NCI-H187 (cell line): ENCODE data around the gene RAPGEF4.
"Not testable (repeated sequence)": the region's sequence is repeated elsewhere in the genome, so short reads cannot be mapped to it uniquely, and the experiment has no call there.

Experiments used
- DNase-seq, 2 experiments: peaks; one replicate each; lab custom pipeline; 2025; lab: John Stamatoyannopoulos, UW

Gene RAPGEF4

DNA sequence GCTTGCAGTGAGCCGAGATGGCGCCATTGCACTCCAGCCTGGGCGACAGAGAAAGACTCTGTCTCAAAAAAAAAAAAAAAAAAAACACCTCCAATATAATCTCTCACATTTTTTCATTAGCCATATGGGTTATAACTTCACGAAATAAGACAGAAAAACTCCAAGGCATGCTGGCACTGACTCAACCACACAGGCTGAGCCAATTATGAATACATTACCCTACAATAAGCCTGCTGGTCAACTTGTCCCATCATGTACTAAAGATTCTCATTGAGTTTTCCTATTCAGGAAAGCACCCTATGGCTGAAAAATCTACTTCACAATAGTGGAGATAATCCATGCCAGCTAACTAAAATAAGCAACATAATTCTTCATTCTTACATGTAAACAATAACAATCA is 327.2 kb downstream of the RAPGEF4 start:
- no peak for DNase-seq

DNA sequence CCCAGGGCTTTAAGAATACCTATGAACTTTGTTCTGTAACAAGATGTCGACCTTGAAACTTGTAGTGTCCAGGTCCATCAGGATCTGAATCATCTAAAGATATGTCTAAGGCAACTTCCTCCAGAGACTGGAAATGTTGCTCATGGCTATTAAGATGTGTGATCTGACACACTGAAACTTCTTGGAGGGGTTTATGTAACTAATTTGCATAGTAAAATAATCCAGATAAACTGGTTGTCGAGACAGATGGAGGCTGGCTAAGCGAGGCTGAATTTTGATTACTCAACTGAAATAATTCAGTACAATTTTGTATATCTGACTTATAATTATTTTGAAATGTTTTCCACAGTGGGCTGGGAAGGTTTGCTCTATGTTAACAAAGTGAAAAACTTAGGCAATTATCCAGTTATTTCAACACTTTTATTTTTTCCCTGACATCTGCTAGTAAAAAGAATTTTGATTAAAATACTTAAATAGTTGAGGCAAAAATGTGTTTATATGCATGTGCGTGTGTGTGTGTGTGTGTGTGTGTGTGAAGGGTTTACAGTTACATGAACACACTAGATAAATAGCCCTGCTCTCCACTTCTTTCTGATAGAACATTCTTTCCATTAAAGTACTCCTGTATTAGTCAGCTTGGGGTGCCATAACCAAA is 328.6 kb downstream of the RAPGEF4 start:
- no peak for DNase-seq

DNA sequence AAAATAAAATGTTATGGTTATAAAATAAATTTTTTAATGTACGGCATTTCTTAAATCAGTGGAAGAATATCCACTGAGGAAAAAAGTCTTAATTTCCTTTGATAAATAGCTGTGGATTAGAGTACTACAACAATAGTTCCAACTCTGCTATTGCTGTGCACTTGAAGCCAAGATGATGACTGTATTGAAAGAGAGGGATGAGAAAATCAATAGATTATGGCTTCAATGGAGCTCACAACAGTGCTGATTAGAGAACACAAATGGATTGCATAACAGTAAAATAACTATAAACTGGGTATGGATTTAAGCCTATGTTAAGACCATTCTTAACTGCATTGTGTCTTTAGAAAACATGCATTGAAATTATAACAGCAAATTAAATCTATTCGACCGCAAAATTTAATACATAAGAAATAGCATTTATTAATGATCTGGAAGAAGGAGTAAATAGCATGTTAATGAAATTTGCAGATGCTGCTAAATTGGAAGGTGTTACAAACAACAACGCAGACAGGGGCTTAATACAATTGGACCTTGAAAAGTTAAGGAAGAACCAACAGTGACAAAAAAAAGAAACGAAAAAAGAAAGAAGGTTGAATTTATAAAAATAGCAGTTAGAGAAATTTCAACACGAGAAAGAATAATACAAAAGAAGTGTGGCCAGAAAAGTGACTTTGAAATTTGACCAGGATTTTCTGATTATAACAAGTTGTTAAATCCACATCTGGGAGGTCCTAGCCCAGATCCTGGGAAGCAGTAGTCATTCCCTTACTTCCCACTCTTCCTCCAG is 331.4 kb downstream of the RAPGEF4 start:
- no peak for DNase-seq

DNA sequence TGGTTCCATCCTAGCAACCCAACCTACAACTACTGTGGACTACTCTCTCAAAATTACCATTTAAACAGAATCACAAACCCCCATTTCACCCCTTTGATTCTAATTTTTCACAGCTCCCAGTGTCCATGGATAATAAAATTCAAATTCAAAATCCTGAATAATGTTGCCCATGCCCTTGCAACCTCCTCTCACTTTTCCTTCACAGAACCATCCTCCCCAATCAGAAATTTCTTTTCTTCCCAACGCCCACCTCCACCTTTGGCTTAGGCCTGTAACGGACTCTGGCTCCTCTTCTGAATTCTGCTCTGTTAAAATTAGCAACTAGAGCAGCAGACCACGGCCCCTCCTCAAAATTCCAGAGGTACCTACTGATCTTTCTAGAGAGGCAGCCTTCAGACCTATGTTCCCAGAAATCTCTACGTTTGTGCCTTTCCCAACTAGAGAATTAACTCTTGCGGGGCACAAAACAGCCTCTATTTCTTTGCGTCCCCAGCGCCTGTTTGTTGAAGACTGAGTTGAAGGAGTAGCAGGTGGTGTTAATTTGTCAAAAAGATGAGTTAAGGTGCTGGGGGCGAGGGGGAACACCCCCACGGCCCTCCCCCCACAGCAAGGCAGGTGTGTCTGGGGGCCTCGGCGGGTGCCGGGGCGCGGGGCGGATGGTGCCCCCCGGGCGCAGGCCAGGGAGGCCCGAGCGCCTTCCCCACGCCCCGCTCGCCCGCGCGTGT is 339.6 kb downstream of the RAPGEF4 start:
- no peak for DNase-seq

DNA sequence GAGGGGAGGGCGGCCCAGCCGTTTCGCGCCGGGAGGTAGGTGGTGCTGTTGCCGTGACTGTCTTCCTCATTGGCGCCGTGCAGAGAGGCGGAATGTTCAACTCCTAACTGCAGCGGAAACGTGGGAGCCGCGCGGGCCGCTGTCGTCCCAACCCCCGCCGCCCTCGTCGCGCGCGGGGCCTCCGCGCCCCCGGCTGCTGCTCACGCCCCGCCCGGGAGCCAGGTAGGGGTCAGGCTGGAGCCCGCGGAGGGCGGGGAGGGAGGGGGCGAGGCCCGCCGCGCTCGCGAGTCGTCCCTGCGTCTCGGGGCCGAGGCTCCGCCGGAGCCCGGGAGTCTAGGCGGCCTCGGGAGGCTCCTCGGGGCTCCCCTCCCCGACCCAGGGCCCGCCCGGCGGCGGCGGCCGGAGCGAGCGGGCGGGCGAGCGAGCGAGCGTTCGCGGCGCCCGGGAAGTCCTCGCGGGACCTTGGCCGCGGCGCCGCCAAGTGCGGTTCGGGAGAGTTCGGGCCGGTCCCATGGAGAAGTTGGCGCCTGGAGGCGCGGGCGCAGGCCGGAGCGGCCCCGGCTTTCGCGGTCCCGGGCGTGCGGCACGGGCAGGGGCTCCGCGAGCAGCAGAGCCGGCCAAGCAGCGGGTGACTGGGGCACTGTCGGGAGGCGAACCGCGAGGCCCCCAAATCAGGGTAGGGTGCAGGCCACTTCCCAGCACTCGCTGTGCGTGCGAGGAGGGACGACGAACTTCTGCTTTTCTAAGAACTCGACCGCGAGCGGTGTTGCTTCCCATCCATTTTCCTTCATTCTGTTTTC is 340.3 kb downstream of the RAPGEF4 start, which contains the start of gene MAP3K20:
MAP3K20 (plus strand) TSS at position 66 of the 800 bp plus-strand sequence. CDS start 15,186 bp downstream, outside the sequence.
- peak in 1 of 2 experiments; percentile 6 for DNase-seq

DNA sequence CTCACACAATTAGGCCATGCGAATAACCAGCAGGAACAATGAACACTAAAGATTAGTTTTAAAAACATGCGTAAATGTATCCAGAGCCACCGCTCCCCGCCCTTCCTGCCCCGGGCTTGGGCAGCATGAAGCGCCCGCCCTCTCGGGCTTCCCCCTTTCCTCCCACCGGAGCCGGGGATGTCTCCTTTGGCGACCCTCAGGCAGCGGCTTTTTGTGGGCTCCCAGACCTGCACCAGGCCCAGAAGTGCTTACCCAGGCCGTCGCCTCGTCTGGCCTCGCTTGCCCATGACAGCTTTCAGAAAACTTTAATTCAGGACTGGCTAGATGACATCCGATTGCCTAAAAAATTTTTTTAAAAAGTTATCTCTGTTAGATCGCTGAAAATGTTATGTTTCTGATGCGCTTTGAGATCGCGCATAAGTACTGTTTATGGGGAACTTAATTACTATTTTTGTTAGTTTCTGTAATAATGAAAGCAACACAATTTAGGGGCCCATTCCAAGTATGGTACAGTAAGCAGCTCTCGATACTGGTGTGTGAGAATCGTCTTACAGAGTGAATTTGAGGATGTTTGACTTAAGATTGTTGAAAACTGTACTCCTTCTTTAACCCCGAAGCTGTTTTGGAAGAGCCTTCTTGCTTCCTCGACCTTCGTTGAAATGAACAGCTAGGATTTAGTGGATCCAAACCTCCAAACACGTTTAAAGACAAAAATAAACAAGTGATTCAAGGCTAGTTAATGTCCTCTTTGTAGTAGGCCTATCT is 341.1 kb downstream of the RAPGEF4 start:
- no peak for DNase-seq

DNA sequence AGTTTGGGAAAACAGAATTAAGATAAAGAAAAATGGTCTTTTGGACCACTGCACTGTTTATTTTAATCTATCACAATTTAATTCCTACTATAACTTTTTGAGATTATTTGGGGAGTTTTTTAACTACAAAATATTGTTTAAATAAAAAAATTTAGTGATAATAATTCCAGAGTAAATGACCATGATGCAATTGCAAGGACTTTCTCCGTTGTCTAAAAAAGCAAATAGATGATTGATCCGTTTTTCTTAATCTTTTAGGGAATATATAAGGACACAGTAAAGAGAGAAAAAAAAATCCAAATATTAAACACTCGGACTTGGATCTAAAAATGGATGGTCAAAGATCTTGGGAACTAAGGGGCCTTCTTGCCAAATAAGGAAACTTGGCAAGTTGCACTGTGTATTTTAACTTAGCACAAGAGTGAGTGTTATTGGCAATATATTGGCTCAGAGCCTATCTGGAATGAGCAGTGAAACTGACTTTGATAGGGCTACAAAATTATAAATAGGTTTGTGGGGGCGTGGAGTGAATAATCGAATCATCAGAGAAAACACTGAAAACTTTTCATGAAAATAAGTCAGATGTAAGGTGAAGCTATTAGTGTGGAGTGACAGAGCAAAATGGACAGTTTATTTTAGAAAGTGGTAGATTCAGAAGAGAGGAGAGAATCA is 342.0 kb downstream of the RAPGEF4 start:
- no peak for DNase-seq

DNA sequence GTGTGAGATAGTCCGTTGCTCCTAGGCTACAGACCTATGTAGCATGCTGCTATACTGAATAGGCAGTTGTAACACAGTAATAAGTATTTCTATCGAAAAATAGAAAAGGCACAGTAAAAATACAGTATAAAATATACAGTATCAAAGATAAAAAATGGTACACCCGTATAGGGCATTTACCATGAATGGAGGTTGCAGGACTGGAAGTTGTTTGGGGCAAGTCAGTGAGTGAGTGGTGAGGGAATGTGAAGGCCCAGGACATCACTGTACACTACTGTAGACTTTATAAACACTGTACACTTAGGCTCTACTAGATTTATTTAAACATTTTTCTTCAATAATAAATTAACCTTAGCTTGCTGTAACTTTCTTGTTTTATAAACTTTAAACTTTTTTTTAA is 343.5 kb downstream of the RAPGEF4 start:
- no peak for DNase-seq

DNA sequence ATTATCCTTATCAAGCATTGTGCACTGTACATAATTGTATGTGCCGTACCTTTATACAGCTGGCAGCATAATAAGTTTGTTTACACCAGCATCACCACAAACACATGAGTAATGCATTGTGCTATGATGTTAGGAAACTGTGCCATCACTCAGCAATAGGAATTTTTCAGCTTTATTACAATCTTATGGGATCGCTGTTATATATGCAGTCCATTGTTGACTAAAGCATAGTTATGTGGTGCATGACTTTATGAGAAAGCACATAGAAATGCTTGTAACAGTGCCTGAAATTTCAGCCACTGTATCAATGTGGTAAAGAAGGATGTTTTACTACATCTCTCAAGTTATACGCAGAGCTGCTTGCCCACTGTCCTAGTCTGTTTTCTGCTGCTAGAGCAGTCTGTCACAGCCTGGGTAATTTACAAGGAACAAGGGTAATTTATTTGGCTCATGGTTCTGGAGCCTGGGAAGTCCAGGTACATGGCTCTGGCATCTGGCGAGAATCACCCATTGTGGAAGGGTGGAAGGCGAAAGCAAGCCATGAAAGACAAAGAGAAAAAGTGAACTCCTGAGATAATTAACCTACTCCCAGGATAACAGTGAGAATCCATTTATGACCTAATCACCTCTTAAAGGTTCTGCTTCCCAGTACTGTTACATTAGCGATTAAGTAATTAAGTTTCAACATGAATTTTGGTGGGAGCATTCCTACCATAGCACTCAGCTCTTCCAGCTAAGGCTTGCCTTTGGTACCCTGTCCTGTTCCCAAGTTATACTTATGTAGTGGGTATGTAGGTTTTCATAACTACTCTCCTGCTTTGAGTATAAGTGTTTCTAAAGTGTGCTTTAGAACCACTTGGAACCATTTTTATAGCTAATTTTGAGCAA is 344.6 kb downstream of the RAPGEF4 start:
- no peak for DNase-seq

DNA sequence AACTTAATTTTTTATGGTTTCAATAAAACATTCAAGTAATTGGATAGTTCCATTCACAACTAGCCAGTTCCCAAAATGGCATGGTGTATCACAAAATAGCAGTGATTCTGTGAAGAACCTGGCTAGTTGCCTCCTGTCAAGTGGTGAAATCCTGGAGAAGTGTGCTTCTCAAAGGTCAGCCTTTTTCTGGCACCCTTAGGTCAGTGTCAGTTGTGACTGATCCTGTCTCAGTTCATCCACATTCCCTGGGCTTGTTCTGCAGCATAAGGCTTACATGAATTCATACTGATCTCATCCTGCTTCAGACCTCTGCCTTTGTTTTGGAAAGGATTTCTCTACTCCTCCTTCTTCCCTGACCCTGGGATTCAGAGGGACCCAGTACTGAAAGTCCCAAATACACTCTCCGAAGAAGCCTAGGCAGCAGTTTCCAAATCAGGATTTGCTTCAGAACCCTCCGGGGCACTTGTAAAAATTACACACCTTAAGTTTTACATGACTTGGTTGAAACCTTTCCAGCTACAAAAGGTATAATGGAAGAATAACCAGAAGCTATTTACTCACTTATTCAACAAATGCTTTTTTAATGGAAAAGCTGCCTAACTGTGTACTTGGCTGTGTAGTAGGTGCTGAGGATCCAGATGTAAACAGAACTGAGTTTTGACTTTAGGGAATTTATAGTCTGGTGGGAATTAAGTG is 351.0 kb downstream of the RAPGEF4 start:
- no peak for DNase-seq

DNA sequence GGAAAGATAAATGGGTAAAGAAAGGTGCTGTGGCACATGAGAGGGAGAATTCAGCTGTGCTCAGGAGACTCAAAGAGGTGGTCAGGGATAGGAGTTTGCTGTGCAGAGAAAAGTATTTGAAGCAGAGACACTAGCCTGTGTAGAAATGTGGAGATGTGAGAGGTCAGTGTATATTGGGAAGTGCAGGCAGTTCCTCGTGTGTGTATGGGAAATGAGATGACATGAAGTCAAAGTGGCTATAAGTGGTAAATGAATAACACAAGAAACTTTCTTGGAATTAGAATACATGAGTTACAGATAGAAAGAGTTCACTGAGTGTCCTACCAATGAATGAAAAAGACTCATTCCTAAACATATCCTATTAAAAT is 351.6 kb downstream of the RAPGEF4 start:
- no peak for DNase-seq

DNA sequence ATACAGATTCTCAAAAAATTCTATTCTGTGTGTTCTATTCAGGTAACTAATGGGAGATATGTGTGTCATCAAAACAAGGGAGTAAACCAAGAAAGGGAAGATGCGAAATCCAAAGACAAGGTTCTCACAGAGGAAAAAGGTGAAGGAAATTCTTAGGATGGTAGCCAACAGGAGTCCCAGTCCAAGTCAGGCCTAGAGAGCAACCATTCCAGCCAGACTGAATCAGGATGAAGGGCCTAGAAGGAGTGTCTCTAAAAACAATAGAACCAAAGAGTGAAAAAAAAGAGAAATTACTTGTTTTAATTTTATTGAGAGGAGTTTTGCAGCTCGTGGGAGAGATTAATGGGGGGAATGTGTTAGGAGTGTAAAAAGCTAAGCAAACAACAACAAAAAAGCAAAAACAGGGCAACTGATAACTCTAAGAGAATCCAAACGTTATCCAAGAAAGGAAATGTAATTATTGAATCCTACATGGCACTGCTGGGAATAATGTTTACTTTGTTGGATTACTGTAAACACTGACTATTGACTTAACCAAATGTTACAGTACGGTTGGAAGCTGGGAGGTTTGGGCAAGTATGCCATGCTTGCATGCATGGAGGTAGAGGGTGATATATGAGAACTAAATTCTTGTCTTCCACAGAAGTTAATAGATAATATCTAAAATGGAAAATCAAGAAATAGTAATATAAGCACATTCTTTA is 352.3 kb downstream of the RAPGEF4 start:
- DNase-seq = no peak

DNA sequence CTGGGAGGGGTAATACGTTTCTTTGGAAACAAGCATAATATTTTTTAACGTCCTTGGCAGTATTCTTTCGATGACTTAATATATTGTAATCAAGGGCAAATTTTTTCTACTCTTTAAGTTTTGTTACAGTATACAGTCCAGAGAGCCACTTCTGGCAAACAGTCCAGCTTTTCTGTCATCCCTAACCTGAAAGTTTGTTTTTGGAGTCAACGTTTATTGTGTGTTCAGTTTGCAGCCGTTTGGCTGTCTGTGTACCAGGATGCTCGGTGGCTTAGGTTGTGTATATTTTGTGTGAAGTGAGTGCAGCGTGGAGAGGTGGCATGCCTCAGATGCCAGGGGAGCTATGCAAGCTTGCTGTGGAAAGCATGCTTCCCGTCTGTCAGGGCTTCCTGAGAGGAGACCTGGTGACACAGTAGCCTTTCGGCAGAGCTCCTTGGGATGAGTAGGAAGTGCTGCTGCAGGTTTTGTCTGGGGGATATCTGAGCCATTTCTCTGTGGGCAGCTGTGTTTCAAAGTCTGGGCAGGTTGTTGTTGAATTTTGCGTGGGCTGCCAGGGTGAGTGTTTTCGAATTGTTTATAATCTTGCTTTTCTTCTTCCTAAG is 354.7 kb downstream of the RAPGEF4 start:
- no peak for DNase-seq

DNA sequence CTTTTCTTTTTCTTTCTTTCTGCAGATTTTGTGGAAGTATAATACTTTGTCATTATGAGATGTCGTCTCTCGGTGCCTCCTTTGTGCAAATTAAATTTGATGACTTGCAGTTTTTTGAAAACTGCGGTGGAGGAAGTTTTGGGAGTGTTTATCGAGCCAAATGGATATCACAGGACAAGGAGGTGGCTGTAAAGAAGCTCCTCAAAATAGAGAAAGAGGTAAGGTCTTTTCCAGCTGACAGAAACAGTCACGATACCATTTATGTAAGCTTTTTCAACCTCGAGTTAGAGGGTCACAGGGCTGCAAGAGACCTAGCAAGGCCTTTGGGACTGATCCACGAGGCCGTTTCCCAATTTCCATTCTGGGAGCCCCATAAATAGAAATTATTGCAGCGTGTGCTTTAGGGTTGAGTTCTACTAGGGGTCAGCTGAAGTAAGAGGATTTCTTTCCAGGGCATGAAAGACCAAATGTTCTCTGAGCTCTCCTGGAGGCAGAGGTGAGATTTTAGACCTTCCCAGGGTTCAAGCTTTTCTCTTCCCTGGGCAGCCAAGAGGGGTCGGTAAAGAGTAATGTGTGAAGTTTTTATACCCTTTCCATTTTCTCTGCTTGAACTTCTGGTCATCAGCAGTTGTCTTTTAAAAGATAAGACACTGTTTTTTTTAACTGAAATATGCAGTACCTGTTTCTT is 355.5 kb downstream of the RAPGEF4 start:
- DNase-seq = no peak

DNA sequence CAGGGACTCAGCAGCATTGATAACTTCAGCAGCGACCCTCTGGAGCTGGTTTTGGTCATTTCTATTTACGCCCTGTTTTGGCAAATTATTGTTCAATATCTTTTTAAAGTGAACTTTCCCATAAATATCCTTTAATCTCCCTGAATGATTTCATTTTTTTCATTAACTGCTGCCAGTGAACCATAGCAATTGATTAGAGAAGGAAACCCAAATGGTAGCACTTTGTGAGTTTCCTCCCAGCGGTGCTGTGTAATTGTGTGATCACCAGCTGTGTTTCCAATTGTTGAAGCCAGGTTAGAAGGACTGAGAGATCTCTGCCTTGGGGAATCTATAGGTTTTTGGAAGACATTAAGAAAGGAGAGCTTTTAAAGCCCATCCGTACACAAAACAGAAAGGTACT is 356.3 kb downstream of the RAPGEF4 start:
- no peak for DNase-seq

DNA sequence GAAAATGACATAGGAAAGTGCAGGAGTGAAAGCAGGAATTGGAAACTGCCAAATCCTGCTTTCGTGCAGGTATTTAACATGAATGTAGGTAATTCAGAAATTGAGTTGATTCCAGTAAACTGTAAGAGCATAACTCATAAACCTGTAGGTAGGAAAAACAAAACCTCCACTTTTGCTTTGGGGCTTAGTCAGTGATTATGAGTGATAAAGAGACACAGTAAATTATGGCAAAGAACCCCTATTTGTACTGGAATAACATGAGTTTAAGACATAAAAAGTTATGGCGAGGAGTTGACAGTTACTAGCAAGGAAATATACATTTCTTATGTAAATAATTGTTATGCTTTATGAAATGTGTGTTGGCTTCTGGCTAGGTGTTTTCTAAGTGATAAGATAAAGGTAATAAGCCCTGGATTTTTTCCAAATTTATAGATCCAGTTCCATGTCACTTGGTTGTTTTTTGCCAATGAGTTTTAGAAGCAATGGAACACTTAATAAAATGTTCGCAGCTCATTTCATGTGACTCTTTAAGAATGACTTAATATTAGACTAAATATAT is 357.3 kb downstream of the RAPGEF4 start:
- no peak for DNase-seq

DNA sequence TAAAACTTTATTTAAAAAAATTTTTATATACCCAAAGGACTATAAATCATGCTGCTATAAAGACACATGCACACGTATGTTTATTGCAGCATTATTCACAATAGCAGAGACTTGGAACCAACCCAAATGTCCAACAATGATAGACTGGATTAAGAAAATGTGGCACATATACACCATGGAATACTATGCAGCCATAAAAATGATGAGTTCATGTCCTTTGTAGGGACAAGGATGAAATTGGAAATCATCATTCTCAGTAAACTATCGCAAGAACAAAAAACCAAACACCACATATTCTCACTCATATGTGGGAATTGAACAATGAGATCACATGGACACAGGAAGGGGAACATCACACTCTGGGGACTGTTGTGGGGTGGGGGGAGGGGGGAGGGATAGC is 358.0 kb downstream of the RAPGEF4 start:
- DNase-seq = not testable (repeated sequence)
